Endothelial cell of umbilical vein (primary cell): ENCODE measurements around the gene INTS1.
"Not testable (repeated sequence)": the region's sequence is repeated elsewhere in the genome, so short reads cannot be mapped to it uniquely, and the experiment has no call there.

Experiments
- CTCF ChIP-seq, 2 donors: IDR thresholded peaks; 1 replicate in 1 of 2; 2 replicates in 1 of 2; pipeline ENCODE4 v1.5.1; 2011; ENCODE audit warnings: low read length in 2 of 2, mild to moderate bottlenecking in 2 of 2, moderate library complexity in 2 of 2, control low read depth in 1 of 2, inconsistent platforms in 1 of 2, low read depth in 1 of 2; ENCODE audit not compliant: insufficient read depth in 1 of 2; ENCODE audit errors: extremely low read depth in 1 of 2
- EZH2 ChIP-seq: IDR thresholded peaks from 2 replicates; pipeline ENCODE4 v1.6.1; 2012; ENCODE audit warnings: borderline replicate concordance, low read depth, mild to moderate bottlenecking, moderate library complexity, low read length, inconsistent platforms; ENCODE audit not compliant: severe bottlenecking
- GATA2 ChIP-seq: IDR thresholded peaks from 2 replicates; pipeline ENCODE4 v1.7.0; 2011; ENCODE audit warnings: low read depth, mild to moderate bottlenecking, moderate library complexity, mixed read lengths, low read length; ENCODE audit not compliant: insufficient read length, insufficient read depth
- JUN ChIP-seq: IDR thresholded peaks from 2 replicates; pipeline ENCODE4 v1.6.1; 2011; ENCODE audit warnings: borderline replicate concordance, low read depth; ENCODE audit not compliant: insufficient read length, insufficient read depth
- MAX ChIP-seq: IDR thresholded peaks from 2 replicates; pipeline ENCODE4 v1.6.1; 2011; ENCODE audit not compliant: insufficient read depth, insufficient read length
- POLR2A ChIP-seq: IDR thresholded peaks from 2 replicates; pipeline ENCODE4 v1.6.1; 2012; ENCODE audit warnings: low read depth, mild to moderate bottlenecking, control low read depth, low read length
- POLR2AphosphoS5 ChIP-seq: IDR thresholded peaks from 2 replicates; pipeline ENCODE4 v1.6.1; 2012; ENCODE audit warnings: low read depth, mild to moderate bottlenecking, control low read depth, low read length, moderate library complexity; ENCODE audit not compliant: insufficient read depth

- TF ChIP-seq CTCF (IDR thresholded peaks at IDR 0.05; ENCODE audit: extremely low read depth in 1 of 2, insufficient read depth in 1 of 2, low read depth in 1 of 2, low read length in 2 of 2); POLR2AphosphoS5; EZH2; JUN; POLR2A; MAX; GATA2: not testable (repeated sequence)
Observed at GRCh38 chr7:1519322-1519922, 15.2 kb upstream of the INTS1 start.
